HUES64 (cell line): Measurements from ENCODE around the gene COL5A2.
A peak's percentile ranks its signal among the peaks of the same experiment; 100 is the strongest.

ENCODE experiments used
- H3K27ac ChIP-seq: 2 replicates; pipeline ENCODE4 v1.7.0; 2013; ENCODE audit warnings: low read depth, low read length, inconsistent platforms
- H3K27me3 ChIP-seq: 2 replicates; pipeline ENCODE4 v1.6.1; 2013; ENCODE audit warnings: mild to moderate bottlenecking, low read length; ENCODE audit not compliant: insufficient read depth
- H3K36me3 ChIP-seq: 2 replicates; pipeline ENCODE4 v1.6.1; 2013; ENCODE audit warnings: mild to moderate bottlenecking, low read length; ENCODE audit not compliant: insufficient read depth
- H3K4me1 ChIP-seq: 2 replicates; pipeline ENCODE4 v1.6.1; 2013; ENCODE audit warnings: mild to moderate bottlenecking, low read length, moderate library complexity; ENCODE audit not compliant: insufficient read depth
- H3K4me3 ChIP-seq: 2 replicates; pipeline ENCODE4 v1.5.1; 2013; ENCODE audit warnings: mild to moderate bottlenecking, low read length, moderate library complexity
- H3K9ac ChIP-seq: 2 replicates; pipeline ENCODE4 v1.6.1; 2013; ENCODE audit warnings: mild to moderate bottlenecking, low read depth, low read length
- H3K9me3 ChIP-seq: 2 replicates; pipeline ENCODE4 v1.6.1; 2013; ENCODE audit warnings: low read depth, low read length; ENCODE audit not compliant: insufficient read depth
- WGBS: fragments of 150-250, 120-280 bp; methylation state at CpG from one replicate; pipeline ENCODE4 v1.1.7; 2013; ENCODE audit warnings: missing lambda C conversion rate; 5-methylcytosine and 5-hydroxymethylcytosine counted together

COL5A2 gene

DNA sequence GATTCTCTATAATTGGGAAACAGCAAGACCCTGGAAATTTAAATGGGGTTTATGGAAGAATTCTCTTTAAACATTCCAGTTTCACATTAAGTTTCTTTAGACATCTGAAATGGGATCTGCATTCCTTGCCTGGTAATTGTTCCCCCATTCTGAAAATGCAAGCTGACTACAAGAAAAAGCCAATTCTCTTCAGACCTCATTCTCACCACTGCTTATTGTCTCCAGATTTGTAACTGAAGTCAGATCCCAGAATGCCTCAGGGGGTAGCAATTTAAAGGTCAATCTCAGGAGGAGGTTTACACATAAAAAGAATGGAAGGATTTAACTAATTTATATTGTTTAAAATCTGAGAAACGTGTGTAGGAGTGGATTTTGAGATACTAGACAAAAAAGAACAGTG, 164.2 kb downstream of the COL5A2 start:
- WGBS: 22% methylated on average over 1 of the region's 1 CpG
- H3K4me1 ChIP-seq: peaks cover 17% of the 10 kb centered on the region
- H3K27me3 ChIP-seq: no peaks in the 10 kb centered on the region
- 0 out of 2 replicates have a peak overlapping the region, but pooled peaks have one; percentile 32 for H3K27ac ChIP-seq
- no peaks in the 10 kb centered on the region for H3K36me3 ChIP-seq
- H3K9me3 ChIP-seq: no peaks in the 10 kb centered on the region
- H3K4me3 ChIP-seq: no peak overlapping the region
- no peak overlapping the region for H3K9ac ChIP-seq

DNA sequence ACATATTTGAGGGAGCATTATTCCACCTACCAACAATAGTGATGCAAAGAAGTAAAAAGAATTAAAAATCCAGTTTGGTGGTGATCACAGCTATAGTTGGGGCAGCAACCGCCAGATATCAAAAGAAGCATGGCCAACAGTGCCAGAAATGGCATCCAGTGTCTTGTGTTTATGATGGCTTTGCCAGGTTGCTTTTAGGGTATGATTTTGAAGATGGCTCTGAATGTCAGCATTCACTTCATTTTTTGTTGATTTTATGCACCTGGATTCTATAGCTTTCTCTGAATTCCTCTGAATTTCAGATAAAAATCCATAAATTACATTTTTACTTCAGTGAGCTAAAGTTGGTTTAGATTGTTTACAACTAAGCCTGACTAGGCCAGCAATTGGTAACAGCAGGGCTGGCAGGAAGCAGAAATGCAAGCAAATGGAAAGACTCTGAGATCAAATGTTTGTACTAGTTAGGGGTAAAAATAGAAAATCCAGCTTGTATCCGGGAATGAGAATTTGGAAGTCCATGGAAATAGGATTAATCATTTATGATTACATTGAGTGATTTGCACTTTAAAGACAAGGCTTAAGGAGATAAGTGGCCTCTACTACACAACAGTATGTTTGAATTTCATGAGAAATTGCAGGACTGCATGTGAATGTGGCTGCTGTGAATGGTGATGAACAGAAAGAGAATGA, 165.0 kb downstream of the COL5A2 start:
- no peaks in the 10 kb centered on the region for H3K9me3 ChIP-seq
- H3K9ac ChIP-seq: no peak overlapping the region
- H3K4me1 ChIP-seq: peaks cover 17% of the 10 kb centered on the region
- WGBS: 86% methylated on average over 2 of the region's 2 CpGs
- no peaks in the 10 kb centered on the region for H3K36me3 ChIP-seq
- H3K27me3 ChIP-seq: no peaks in the 10 kb centered on the region
- H3K27ac ChIP-seq: peak overlapping the region; percentile 32; the same call in 1 of the 2 replicates
- no peak overlapping the region for H3K4me3 ChIP-seq

GRCh38 chr2:189013671-189014448, 165.7 kb downstream of the COL5A2 start:
- H3K4me3 ChIP-seq: no peak overlapping the region
- no peaks in the 10 kb centered on the region for H3K9me3 ChIP-seq
- WGBS: 85% methylated on average over 1 of the region's 2 CpGs
- no peaks in the 10 kb centered on the region for H3K27me3 ChIP-seq
- H3K36me3 ChIP-seq: no peaks in the 10 kb centered on the region
- H3K4me1 ChIP-seq: peaks cover 17% of the 10 kb centered on the region
- no peak overlapping the region for H3K9ac ChIP-seq
- H3K27ac ChIP-seq: no peak overlapping the region; the same call in 1 of the 2 replicates

GRCh38 chr2:189013031-189013430, 166.5 kb downstream of the COL5A2 start:
- Histone ChIP-seq H3K4me3 (no peak overlapping the region), H3K27ac (no peak overlapping the region), H3K4me1 (peaks cover 17% of the 10 kb centered on the region), H3K9me3 (no peaks in the 10 kb centered on the region), H3K36me3 (no peaks in the 10 kb centered on the region), H3K9ac (no peak overlapping the region), H3K27me3 (no peaks in the 10 kb centered on the region)
- WGBS: no CpG with 5 or more reads among the region's 3 CpGs

DNA sequence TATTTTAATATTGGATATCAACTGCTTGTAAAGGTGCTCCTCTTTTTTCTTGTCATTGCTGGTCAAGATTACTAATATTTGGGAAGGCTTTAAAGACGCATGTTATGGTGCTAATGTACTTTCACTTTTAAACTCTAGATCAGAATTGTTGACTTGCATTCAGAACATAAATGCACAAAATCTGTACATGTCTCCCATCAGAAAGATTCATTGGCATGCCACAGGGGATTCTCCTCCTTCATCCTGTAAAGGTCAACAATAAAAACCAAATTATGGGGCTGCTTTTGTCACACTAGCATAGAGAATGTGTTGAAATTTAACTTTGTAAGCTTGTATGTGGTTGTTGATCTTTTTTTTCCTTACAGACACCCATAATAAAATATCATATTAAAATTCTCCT, 167.2 kb downstream of the COL5A2 start:
- H3K9ac ChIP-seq: no peak overlapping the region
- no peaks in the 10 kb centered on the region for H3K9me3 ChIP-seq
- WGBS: 100% methylated on average over 1 of the region's 1 CpG
- H3K4me1 ChIP-seq: peaks cover 17% of the 10 kb centered on the region
- H3K36me3 ChIP-seq: no peaks in the 10 kb centered on the region
- no peaks in the 10 kb centered on the region for H3K27me3 ChIP-seq
- H3K27ac ChIP-seq: no peak overlapping the region
- no peak overlapping the region for H3K4me3 ChIP-seq

DNA sequence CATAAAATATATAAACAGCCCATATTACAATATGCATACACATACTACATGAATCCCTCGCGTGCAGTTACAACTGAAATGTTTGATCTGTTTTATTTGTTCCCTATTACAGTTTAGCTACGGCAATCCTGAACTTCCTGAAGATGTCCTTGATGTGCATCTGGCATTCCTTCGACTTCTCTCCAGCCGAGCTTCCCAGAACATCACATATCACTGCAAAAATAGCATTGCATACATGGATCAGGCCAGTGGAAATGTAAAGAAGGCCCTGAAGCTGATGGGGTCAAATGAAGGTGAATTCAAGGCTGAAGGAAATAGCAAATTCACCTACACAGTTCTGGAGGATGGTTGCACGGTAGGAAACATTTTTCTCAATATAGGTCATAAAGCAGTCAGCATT, 169.0 kb downstream of the COL5A2 start:
- H3K27ac ChIP-seq: no peak overlapping the region
- no peaks in the 10 kb centered on the region for H3K27me3 ChIP-seq
- 95% methylated on average over 5 of the region's 6 CpGs for WGBS
- peaks cover 11% of the 10 kb centered on the region for H3K4me1 ChIP-seq
- H3K9me3 ChIP-seq: no peaks in the 10 kb centered on the region
- H3K4me3 ChIP-seq: no peak overlapping the region
- no peak overlapping the region for H3K9ac ChIP-seq
- H3K36me3 ChIP-seq: no peaks in the 10 kb centered on the region

- Histone ChIP-seq H3K4me3 (no peak overlapping the region), H3K9ac (no peak overlapping the region), H3K4me1 (no peaks in the 10 kb centered on the region), H3K9me3 (no peaks in the 10 kb centered on the region), H3K27ac (no peak overlapping the region), H3K27me3 (no peaks in the 10 kb centered on the region), H3K36me3 (no peaks in the 10 kb centered on the region)
- WGBS: 97% methylated on average over 7 of the region's 9 CpGs
These were observed 170.9 kb downstream of the COL5A2 start for GRCh38 chr2:189008555-189009262.

DNA sequence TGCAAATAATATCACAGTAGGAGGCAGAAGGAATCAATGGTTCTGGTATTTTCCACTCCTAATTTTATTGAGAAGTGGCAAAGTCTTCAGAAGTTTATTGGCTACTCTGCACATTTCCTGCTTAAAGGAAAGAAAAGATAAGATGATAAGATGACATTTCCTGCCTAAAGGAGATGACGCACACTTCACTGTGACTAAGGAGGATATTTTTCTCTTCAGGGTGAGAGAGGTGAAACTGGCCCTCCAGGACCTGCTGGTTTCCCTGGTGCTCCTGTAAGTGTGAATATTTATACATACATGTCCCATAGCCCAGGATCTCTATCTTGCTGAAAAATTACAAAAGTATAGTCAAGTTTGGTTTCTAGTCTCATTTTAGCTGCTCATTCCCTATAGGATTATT, 177.5 kb downstream of the COL5A2 start:
- no peak overlapping the region for H3K27ac ChIP-seq
- H3K36me3 ChIP-seq: no peaks in the 10 kb centered on the region
- H3K9ac ChIP-seq: no peak overlapping the region
- WGBS: 84% methylated on average over 1 of the region's 1 CpG
- no peaks in the 10 kb centered on the region for H3K4me1 ChIP-seq
- H3K4me3 ChIP-seq: no peak overlapping the region
- no peaks in the 10 kb centered on the region for H3K27me3 ChIP-seq
- no peaks in the 10 kb centered on the region for H3K9me3 ChIP-seq

GRCh38 chr2:189000221-189000620, 179.3 kb downstream of the COL5A2 start:
- H3K27ac ChIP-seq: no peak overlapping the region

GRCh38 chr2:188997263-188997662, 182.3 kb downstream of the COL5A2 start:
- H3K4me1 ChIP-seq: no peaks in the 10 kb centered on the region
- no peak overlapping the region for H3K27ac ChIP-seq
- no peaks in the 10 kb centered on the region for H3K9me3 ChIP-seq
- H3K9ac ChIP-seq: no peak overlapping the region
- H3K4me3 ChIP-seq: no peak overlapping the region
- H3K36me3 ChIP-seq: no peaks in the 10 kb centered on the region
- no peaks in the 10 kb centered on the region for H3K27me3 ChIP-seq

More at GRCh38 chr2:189000221-189000620, 179.3 kb downstream of the COL5A2 start:
- Histone ChIP-seq H3K9ac (no peak overlapping the region), H3K4me3 (no peak overlapping the region), H3K36me3 (no peaks in the 10 kb centered on the region), H3K27me3 (no peaks in the 10 kb centered on the region), H3K4me1 (no peaks in the 10 kb centered on the region), H3K9me3 (no peaks in the 10 kb centered on the region)

DNA sequence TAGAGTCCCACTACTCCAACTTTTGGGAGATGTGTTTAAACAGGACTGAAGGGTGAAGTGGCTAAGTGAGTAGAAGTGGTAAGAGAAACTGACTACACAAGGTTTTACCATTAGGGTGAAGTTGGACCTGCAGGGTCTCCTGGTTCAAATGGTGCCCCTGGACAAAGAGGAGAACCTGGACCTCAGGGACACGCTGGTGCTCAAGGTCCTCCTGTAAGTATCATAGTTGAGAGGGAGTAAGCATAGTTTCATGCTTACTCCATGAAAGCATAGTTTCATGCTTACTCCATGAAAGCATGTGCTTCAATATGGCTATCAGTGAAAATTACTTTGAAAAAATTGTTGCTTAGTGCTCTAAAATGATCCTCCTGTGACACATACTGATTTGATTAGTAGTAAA, 186.3 kb downstream of the COL5A2 start:
- 90% methylated on average over 1 of the region's 1 CpG for WGBS

More for the DNA sequence above, 186.3 kb downstream of the COL5A2 start:
- H3K9ac ChIP-seq: no peak overlapping the region
- H3K27me3 ChIP-seq: no peaks in the 10 kb centered on the region
- no peaks in the 10 kb centered on the region for H3K4me1 ChIP-seq
- H3K9me3 ChIP-seq: no peaks in the 10 kb centered on the region
- no peak overlapping the region for H3K4me3 ChIP-seq
- no peak overlapping the region for H3K27ac ChIP-seq
- no peaks in the 10 kb centered on the region for H3K36me3 ChIP-seq
